GM21619 (cell line): Measurements from ENCODE around the gene STON1.
"Not testable (repeated sequence)": the region's sequence is repeated elsewhere in the genome, so short reads cannot be mapped to it uniquely, and the experiment has no call there.

Source experiments
- ATAC-seq: cut with Tn5 transposase; IDR thresholded peaks from one replicate; pipeline ENCODE4 v1.9.1; 2021; ENCODE audit not compliant: unreplicated experiment

STON1 gene

GRCh38 chr2:48527226-48527885 is 2.6 kb upstream of the STON1 start:
- ATAC-seq, result no peak

GRCh38 chr2:48528431-48528830 is 1.5 kb upstream of the STON1 start:
- ATAC-seq, result no peak

GRCh38 chr2:48529194-48529593 is 760 bp upstream of the STON1 start:
- ATAC-seq, result no peak

- peak; percentile 5 for ATAC-seq
These were observed 300 bp upstream of the STON1 start for GRCh38 chr2:48529676-48530032.

GRCh38 chr2:48531141-48531648 is 1.2 kb downstream of the STON1 start:
- no peak for ATAC-seq

- no peak for ATAC-seq
These were observed 2.2 kb downstream of the STON1 start for GRCh38 chr2:48532174-48532573.

GRCh38 chr2:48532824-48533223 is 2.9 kb downstream of the STON1 start:
- ATAC-seq, result no peak

GRCh38 chr2:48534781-48535180 is 4.8 kb downstream of the STON1 start:
- ATAC-seq, result no peak

- ATAC-seq, result no peak
These were observed 10.4 kb downstream of the STON1 start for GRCh38 chr2:48540237-48540935.

GRCh38 chr2:48541666-48542389 is 11.9 kb downstream of the STON1 start:
- no peak for ATAC-seq

GRCh38 chr2:48543895-48544294 is 13.9 kb downstream of the STON1 start:
- no peak for ATAC-seq

- no peak for ATAC-seq
These were observed 15.3 kb downstream of the STON1 start for GRCh38 chr2:48545244-48545643.

- no peak for ATAC-seq
These were observed 18.9 kb downstream of the STON1 start for GRCh38 chr2:48548840-48549239.

GRCh38 chr2:48549972-48550371 is 20.0 kb downstream of the STON1 start:
- no peak for ATAC-seq

- ATAC-seq, result no peak
These were observed 21.6 kb downstream of the STON1 start for GRCh38 chr2:48551548-48551947.

- not testable (repeated sequence) for ATAC-seq
These were observed 25.1 kb downstream of the STON1 start for GRCh38 chr2:48555071-48555470.

GRCh38 chr2:48558456-48558855 is 28.5 kb downstream of the STON1 start:
- ATAC-seq, result no peak

GRCh38 chr2:48560546-48561209 is 30.7 kb downstream of the STON1 start:
- ATAC-seq, result no peak

- no peak for ATAC-seq
These were observed 32.3 kb downstream of the STON1 start for GRCh38 chr2:48562281-48562680.

GRCh38 chr2:48566592-48567310 is 36.8 kb downstream of the STON1 start:
- ATAC-seq, result no peak

GRCh38 chr2:48567671-48568070 is 37.7 kb downstream of the STON1 start:
- no peak for ATAC-seq
